H1 (cell line): ENCODE measurements around the gene HABP2. TPM values are rescaled to one million over a fixed set of nuclear protein-coding genes. Genes with fewer than 3 reads are reported as not detected.
A peak's percentile ranks its signal among the peaks of the same experiment; 100 is the strongest.

ENCODE experiments used
- CTCF ChIA-PET: fragments of 300-600 bp; sonication (Branson Sonifier 250); formaldehyde crosslinking; loops from one replicate; lab custom pipeline; 2021; ENCODE audit not compliant: partially characterized antibody; lab: Charles Lee
- POLR2A ChIA-PET: fragments of 300-600 bp; sonication (Branson Sonifier 250); formaldehyde crosslinking; loops from one replicate; lab custom pipeline; 2021; ENCODE audit warnings: inconsistent platforms; ENCODE audit not compliant: partially characterized antibody; lab: Charles Lee
- DNase-seq, 2 experiments: peaks; one replicate each; pipeline versions ENCODE4 v3.0.0 to v3.0.0-alpha.2; 2010 to 2022; ENCODE audit warnings: low spot score in 2 of 2, low read depth in 1 of 2, mixed read lengths in 1 of 2
- FAIRE-seq: peaks from 2 replicates; lab custom pipeline; 2011; peaks lifted over from hg19 to GRCh38; lab: Jason Lieb, UNC
- H2AFZ ChIP-seq: 2 replicates; pipeline ENCODE4 v1.8.1; 2012; ENCODE audit warnings: low read length, inconsistent platforms
- H2AK5ac ChIP-seq: 2 replicates; pipeline ENCODE4 v1.6.1; 2013; ENCODE audit warnings: low read depth, low read length
- H2BK120ac ChIP-seq: replicated peaks from 2 replicates; pipeline ENCODE3; 2013; ENCODE audit warnings: low read depth, low read length, inconsistent platforms
- H2BK12ac ChIP-seq: 2 replicates; pipeline ENCODE4 v1.6.1; 2013; ENCODE audit warnings: low read depth, low read length
- H2BK15ac ChIP-seq: 2 replicates; pipeline ENCODE4 v1.6.1; 2013; ENCODE audit warnings: low read length
- H2BK20ac ChIP-seq: 2 replicates; pipeline ENCODE4 v1.6.1; 2013; ENCODE audit warnings: low read length
- H2BK5ac ChIP-seq: 2 replicates; pipeline ENCODE4 v1.6.1; 2013; ENCODE audit warnings: low read depth, low read length
- H3K14ac ChIP-seq: 2 replicates; pipeline ENCODE4 v1.6.1; 2013; ENCODE audit warnings: inconsistent platforms; ENCODE audit not compliant: insufficient read length
- H3K18ac ChIP-seq: 2 replicates; pipeline ENCODE4 v1.6.1; 2013; ENCODE audit warnings: low read length; ENCODE audit errors: extremely low read depth
- H3K23ac ChIP-seq: 2 replicates; pipeline ENCODE4 v1.6.1; 2013; ENCODE audit warnings: inconsistent platforms; ENCODE audit not compliant: insufficient read length
- H3K23me2 ChIP-seq: 2 replicates; pipeline ENCODE4 v1.6.1; 2013; ENCODE audit warnings: low read depth, low read length
- H3K27ac ChIP-seq: 2 replicates; pipeline ENCODE4 v1.6.1; 2011; ENCODE audit warnings: low read depth, low read length, inconsistent platforms
- H3K27me3 ChIP-seq, 4 experiments: replicated peaks in 1 of 4; 1 replicate in 1 of 4; 2 replicates in 3 of 4; pipeline versions ENCODE4 v1.6.1 to v1.8.1; 2011 to 2013; ENCODE audit warnings: low read length in 3 of 4, mild to moderate bottlenecking in 3 of 4, inconsistent platforms in 2 of 4, mixed read lengths in 2 of 4, moderate library complexity in 1 of 4; ENCODE audit not compliant: control insufficient read depth in 3 of 4, insufficient read depth in 3 of 4; ENCODE audit errors: extremely low read depth in 1 of 4
- H3K36me3 ChIP-seq, 4 experiments: 2 replicates each; pipeline versions ENCODE4 v1.6.1 to v1.8.1; 2011 to 2013; ENCODE audit warnings: mild to moderate bottlenecking in 4 of 4, low read length in 3 of 4, moderate library complexity in 2 of 4, control low read depth in 1 of 4, inconsistent platforms in 1 of 4; ENCODE audit not compliant: insufficient read depth in 4 of 4, control insufficient read depth in 2 of 4
- H3K4ac ChIP-seq: replicated peaks from 2 replicates; pipeline ENCODE3; 2013; ENCODE audit warnings: low read length, low read depth, mixed read lengths, inconsistent platforms; ENCODE audit not compliant: insufficient read length
- H3K4me1 ChIP-seq, 4 experiments: replicated peaks in 1 of 4; 1 replicate in 1 of 4; 2 replicates in 3 of 4; pipeline versions ENCODE4 v1.6.1 to v1.8.1; 2011 to 2013; ENCODE audit warnings: low read length in 3 of 4, inconsistent platforms in 2 of 4, mixed read lengths in 1 of 4; ENCODE audit not compliant: insufficient read depth in 4 of 4, control insufficient read depth in 3 of 4
- H3K4me2 ChIP-seq, 2 experiments: 2 replicates each; pipeline versions ENCODE4 v1.6.1 to v1.8.1; 2011 to 2013; ENCODE audit warnings: low read depth in 2 of 2, low read length in 2 of 2, control low read depth in 1 of 2, inconsistent platforms in 1 of 2, mild to moderate bottlenecking in 1 of 2; ENCODE audit not compliant: insufficient read depth in 1 of 2
- H3K4me3 ChIP-seq, 4 experiments: fragments of 200-600, 300-600 bp in 1 of 4; sonication (generic), shearing (Covaris generic), sonication (Bioruptor Twin) in 1 of 4; 2 replicates each; pipeline versions ENCODE4 v1.5.1 to v1.8.1; 2011 to 2016; ENCODE audit warnings: low read length in 4 of 4, low read depth in 3 of 4, control low read depth in 2 of 4, inconsistent platforms in 2 of 4, mild to moderate bottlenecking in 2 of 4, mixed read lengths in 1 of 4, moderate library complexity in 1 of 4; ENCODE audit not compliant: insufficient read depth in 2 of 4; ENCODE audit errors: extremely low read depth in 1 of 4
- H3K56ac ChIP-seq: replicated peaks from 2 replicates; pipeline ENCODE3; 2013; ENCODE audit warnings: low read depth, mild to moderate bottlenecking, mixed read lengths, low read length, inconsistent platforms; ENCODE audit not compliant: insufficient read length
- H3K79me1 ChIP-seq: 2 replicates; pipeline ENCODE4 v1.6.1; 2013; ENCODE audit warnings: low read depth, low read length, control low read depth
- H3K79me2 ChIP-seq, 2 experiments: 2 replicates each; pipeline versions ENCODE4 v1.6.1 to v1.8.1; 2012 to 2013; ENCODE audit warnings: low read length in 2 of 2, mild to moderate bottlenecking in 2 of 2, inconsistent platforms in 1 of 2; ENCODE audit not compliant: insufficient read depth in 2 of 2, control insufficient read depth in 1 of 2
- H3K9ac ChIP-seq, 4 experiments: replicated peaks in 1 of 4; 1 replicate in 1 of 4; 2 replicates in 3 of 4; pipeline versions ENCODE4 v1.6.1 to v1.8.1; 2011 to 2013; ENCODE audit warnings: low read depth in 3 of 4, low read length in 3 of 4, control low read depth in 2 of 4, mild to moderate bottlenecking in 2 of 4, moderate library complexity in 2 of 4, inconsistent platforms in 1 of 4; ENCODE audit errors: extremely low read depth in 1 of 4
- H3K9me3 ChIP-seq, 2 experiments: 2 replicates each; pipeline versions ENCODE4 v1.6.1 to v1.8.1; 2012 to 2013; ENCODE audit warnings: mild to moderate bottlenecking in 2 of 2, moderate library complexity in 2 of 2, control low read depth in 1 of 2, inconsistent platforms in 1 of 2, low read depth in 1 of 2, low read length in 1 of 2, mixed read lengths in 1 of 2; ENCODE audit not compliant: insufficient read depth in 2 of 2
- H4K20me1 ChIP-seq, 2 experiments: replicated peaks in 1 of 2; 2 replicates each; pipeline versions ENCODE3 to v1.8.1; 2011 to 2013; ENCODE audit warnings: inconsistent platforms in 2 of 2, low read length in 2 of 2, mild to moderate bottlenecking in 1 of 2; ENCODE audit not compliant: insufficient read depth in 2 of 2, control insufficient read depth in 1 of 2
- H4K5ac ChIP-seq: 2 replicates; pipeline ENCODE4 v1.6.1; 2013; ENCODE audit warnings: low read length, low read depth, mixed read lengths, inconsistent platforms; ENCODE audit not compliant: insufficient read length
- H4K8ac ChIP-seq: 2 replicates; pipeline ENCODE4 v1.8.0; 2013; ENCODE audit warnings: mild to moderate bottlenecking, moderate library complexity, low read length, inconsistent platforms; ENCODE audit not compliant: insufficient read depth; ENCODE audit errors: extremely low read depth
- H4K91ac ChIP-seq: replicated peaks from 2 replicates; pipeline ENCODE3; 2013; ENCODE audit warnings: low read length, mixed read lengths, inconsistent platforms; ENCODE audit not compliant: insufficient read length
- RXRA ChIP-seq: IDR thresholded peaks from 2 replicates; pipeline ENCODE4 v1.6.1; 2011; ENCODE audit warnings: low read depth, mild to moderate bottlenecking, low read length, moderate library complexity; ENCODE audit not compliant: insufficient read depth
- SIN3A ChIP-seq, 2 experiments: IDR thresholded peaks in 1 of 2; conservative IDR thresholded peaks in 1 of 2; 2 replicates each; pipeline ENCODE4 v1.6.1; 2011 to 2012; ENCODE audit warnings: low read length in 2 of 2, improper control_type of control experiment in 1 of 2, low read depth in 1 of 2, mild to moderate bottlenecking in 1 of 2
- WGBS, 2 experiments: shearing (Covaris generic) in 1 of 2; methylation state at CpG; one replicate each; pipeline versions ENCODE4 v1.1.6 to v1.1.7; 2013 to 2015; ENCODE audit warnings: low lambda C conversion rate in 2 of 2, mixed read lengths in 2 of 2, inconsistent platforms in 1 of 2, low coverage in 1 of 2, missing lambda C conversion rate in 1 of 2; ENCODE audit not compliant: insufficient replicate concordance in 2 of 2, insufficient coverage in 1 of 2, insufficient read length in 1 of 2; ENCODE audit errors: extremely low coverage in 1 of 2, missing lambda C conversion rate in 1 of 2; 5-methylcytosine and 5-hydroxymethylcytosine counted together
- polyA plus RNA-seq, 7 experiments: library from polyadenylated mRNA; depleted of rRNA in 3 of 7; stranded (reverse) in 5 of 7; unstranded in 2 of 7; fragments of >200 nt in 5 of 7; fragments of 200-250 nt in 2 of 7; gene quantifications; 1 replicate in 5 of 7; 2 replicates in 1 of 7; 4 replicates in 1 of 7; pipeline versions ENCODE4 v1.2.1 to v1.2.3, GENCODE V29; 2011 to 2013; ENCODE audit warnings: missing spikeins in 2 of 7, mixed read lengths in 2 of 7
- total RNA-seq: library from RNA; stranded (reverse); fragmentation: NEBNext Ultra II Directional; extraction: Animal tissue kit (Norgen Biotek cat#: 25700); gene quantifications from 2 replicates; pipeline ENCODE4 v1.2.1, GENCODE V29; 2021

Gene HABP2
- total and polyA plus RNA-seq, 2 of the 8 experiments (the other 6 are each of a cell fraction or from before 2014, with no cell fraction given), result not detected

GRCh38 chr10:113576852-113577251 is 24.0 kb downstream of the HABP2 start:
- CTCF ChIA-PET, result interaction anchor here (0.7 to 0.9 kb wide), 2 partner anchors 11 to 19 kb away, joined by 3 read pairs; no protein-coding TSS in a partner anchor
- Histone ChIP-seq H3K9me3 (no peaks in the 10 kb centered on the region), H4K8ac (no peak overlapping the region), H2BK15ac (no peak overlapping the region), H3K4ac (no peak overlapping the region), H2BK20ac (no peak overlapping the region), H3K4me2 (no peak overlapping the region), H3K36me3 (no peaks in the 10 kb centered on the region), H2AK5ac (no peak overlapping the region), H4K5ac (no peak overlapping the region), H3K18ac (no peak overlapping the region), H3K79me1 (no peaks in the 10 kb centered on the region), H2BK12ac (no peak overlapping the region), H3K4me1 (no peaks in the 10 kb centered on the region; a peak in 1 of 7 replicates), H4K91ac (no peak overlapping the region), H2BK5ac (no peak overlapping the region), H2BK120ac (no peak overlapping the region), H3K14ac (no peak overlapping the region), H4K20me1 (no peaks in the 10 kb centered on the region), H3K23ac (no peak overlapping the region), H3K4me3 (no peak overlapping the region), H3K56ac (no peak overlapping the region), H3K23me2 (no peaks in the 10 kb centered on the region), H3K9ac (no peak overlapping the region), H3K27ac (no peak overlapping the region), H2AFZ (no peak overlapping the region), H3K27me3 (no peaks in the 10 kb centered on the region; a peak in 4 of 7 replicates), H3K79me2 (no peaks in the 10 kb centered on the region)
- WGBS, 2 experiments, result 83% methylated on average over 4 of the region's 4 CpGs; no CpG with 5 or more reads in 1 of the 2 experiments
- POLR2A ChIA-PET, result no interaction called here
- no peak for TF ChIP-seq RXRA
- TF ChIP-seq SIN3A (conservative IDR thresholded peaks at IDR 0.05 in 1 of 2, IDR thresholded peaks at IDR 0.05 in 1 of 2; ENCODE audit: low read depth in 1 of 2, low read length in 2 of 2), result 0 out of 4 replicates have a peak, but pooled peaks of 1 of the 2 experiments have one; percentile 32
- DNase-seq, result peak in 1 of 2 experiments; percentile 53
- peak; percentile 32 for FAIRE-seq
